Activated naive CD4-positive, alpha-beta T cell (primary cell): ENCODE results near the gene PSMD13.
"Not testable (repeated sequence)": the region's sequence is repeated elsewhere in the genome, so short reads cannot be mapped to it uniquely, and the experiment has no call there.

Source experiments
- DNase-seq, 4 experiments: peaks; one replicate each; lab custom pipeline; 2025; lab: John Stamatoyannopoulos, UW

PSMD13 gene

GRCh38 chr11:217704-218103 is 19.1 kb upstream of the PSMD13 start:
- DNase-seq = no peak

- no peak for DNase-seq
Observed at GRCh38 chr11:218815-219593, 17.8 kb upstream of the PSMD13 start.

GRCh38 chr11:220641-221215 is 16.0 kb upstream of the PSMD13 start:
- DNase-seq = not testable (repeated sequence)

GRCh38 chr11:221539-221938 is 15.2 kb upstream of the PSMD13 start:
- DNase-seq = no peak

- DNase-seq = no peak
Observed at GRCh38 chr11:221998-222789, 14.6 kb upstream of the PSMD13 start.

GRCh38 chr11:223026-223789 is 13.6 kb upstream of the PSMD13 start:
- DNase-seq = no peak

- no peak for DNase-seq
Observed at GRCh38 chr11:223884-224283, 12.9 kb upstream of the PSMD13 start.

GRCh38 chr11:224424-224823 is 12.4 kb upstream of the PSMD13 start:
- DNase-seq = no peak

GRCh38 chr11:225734-226453 is 10.9 kb upstream of the PSMD13 start:
- DNase-seq = no peak

GRCh38 chr11:227824-228379 is 8.9 kb upstream of the PSMD13 start:
- DNase-seq = no peak

GRCh38 chr11:230431-230830 is 6.3 kb upstream of the PSMD13 start:
- DNase-seq = no peak

- no peak for DNase-seq
Observed at GRCh38 chr11:232783-233565, 3.8 kb upstream of the PSMD13 start.

- DNase-seq = no peak
Observed at GRCh38 chr11:235180-235579, 1.6 kb upstream of the PSMD13 start.

- DNase-seq = no peak
Observed at GRCh38 chr11:235609-235996, 1.2 kb upstream of the PSMD13 start.

- DNase-seq = peak; percentile 41 to 83 (median 71)
Observed at GRCh38 chr11:235997-236773, 591 bp upstream of the PSMD13 start, which contains the start of gene SIRT3. TSS of gene SIRT3 (minus strand) at chr11:236342. CDS start at chr11:236328, 14 bp downstream.

- DNase-seq = not testable (repeated sequence)
Observed at GRCh38 chr11:238346-238745, 1.6 kb downstream of the PSMD13 start.

- no peak for DNase-seq
Observed at GRCh38 chr11:240315-240714, 3.5 kb downstream of the PSMD13 start.

- DNase-seq = no peak
Observed at GRCh38 chr11:241634-242033, 4.9 kb downstream of the PSMD13 start.

GRCh38 chr11:244376-244775 is 7.6 kb downstream of the PSMD13 start:
- no peak for DNase-seq

GRCh38 chr11:249062-249461 is 12.3 kb downstream of the PSMD13 start:
- no peak for DNase-seq
